ENCODE measurements around the gene SMIM20.

SMIM20 gene

DNA sequence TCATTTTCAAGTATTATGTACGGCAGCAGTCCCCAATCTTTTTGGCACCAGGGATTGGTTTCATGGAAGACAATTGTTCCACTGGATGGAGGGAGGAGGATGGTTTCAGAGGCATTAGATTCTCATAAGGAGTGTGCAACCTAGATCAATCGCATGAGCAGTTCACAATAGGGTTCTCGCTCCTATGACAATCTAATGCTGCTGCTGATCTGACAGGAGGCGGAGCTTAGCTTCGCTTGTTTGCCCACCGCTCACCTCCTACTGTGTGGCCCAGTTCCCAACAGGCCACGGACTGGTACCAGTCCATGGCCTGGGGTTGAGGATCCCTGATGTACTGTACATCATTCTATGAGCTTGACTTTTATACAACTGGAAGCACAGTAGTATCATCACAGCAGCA, 48.4 kb downstream of the SMIM20 start:
- DNase-seq: no peak

DNA sequence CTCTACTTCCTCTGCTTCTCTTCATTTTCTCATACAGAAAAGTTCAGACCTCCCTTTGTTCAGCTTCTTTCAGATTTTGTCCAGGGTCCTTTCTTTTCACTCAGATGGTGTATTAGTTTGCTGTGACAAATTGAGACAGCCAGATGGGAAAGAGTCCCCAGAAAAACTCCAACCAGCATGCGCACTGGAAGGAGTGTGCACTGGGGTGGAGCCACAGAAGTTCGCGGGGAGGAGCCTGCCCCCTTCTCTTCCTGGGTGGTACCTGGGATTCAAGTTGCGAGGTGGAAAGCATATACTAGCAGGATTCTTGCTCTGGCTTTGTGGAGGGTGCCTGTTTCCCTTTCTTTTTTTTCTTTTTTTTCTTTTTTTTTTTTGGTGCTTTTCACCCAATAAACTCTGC, 51.6 kb downstream of the SMIM20 start:
- no peak for DNase-seq

DNA sequence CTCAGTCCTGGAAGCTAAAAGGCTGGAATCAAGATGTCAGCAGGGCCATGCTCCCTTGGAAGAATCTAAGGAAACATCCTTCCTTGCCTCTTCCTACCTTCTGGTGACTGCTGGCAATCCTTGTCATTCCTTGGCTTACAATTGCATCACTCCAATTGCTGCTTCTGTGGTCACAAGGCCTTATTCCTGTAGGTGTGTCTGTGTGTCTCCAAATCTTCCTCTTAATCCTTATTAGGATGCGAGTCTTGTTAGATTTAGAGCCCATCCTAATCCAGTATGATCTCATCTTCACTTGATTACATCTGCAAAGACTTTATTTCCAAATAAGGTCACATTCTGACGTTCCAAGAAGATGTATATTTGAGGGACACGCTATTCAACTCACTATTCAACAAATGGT, 52.2 kb downstream of the SMIM20 start:
- no peak for DNase-seq

DNA sequence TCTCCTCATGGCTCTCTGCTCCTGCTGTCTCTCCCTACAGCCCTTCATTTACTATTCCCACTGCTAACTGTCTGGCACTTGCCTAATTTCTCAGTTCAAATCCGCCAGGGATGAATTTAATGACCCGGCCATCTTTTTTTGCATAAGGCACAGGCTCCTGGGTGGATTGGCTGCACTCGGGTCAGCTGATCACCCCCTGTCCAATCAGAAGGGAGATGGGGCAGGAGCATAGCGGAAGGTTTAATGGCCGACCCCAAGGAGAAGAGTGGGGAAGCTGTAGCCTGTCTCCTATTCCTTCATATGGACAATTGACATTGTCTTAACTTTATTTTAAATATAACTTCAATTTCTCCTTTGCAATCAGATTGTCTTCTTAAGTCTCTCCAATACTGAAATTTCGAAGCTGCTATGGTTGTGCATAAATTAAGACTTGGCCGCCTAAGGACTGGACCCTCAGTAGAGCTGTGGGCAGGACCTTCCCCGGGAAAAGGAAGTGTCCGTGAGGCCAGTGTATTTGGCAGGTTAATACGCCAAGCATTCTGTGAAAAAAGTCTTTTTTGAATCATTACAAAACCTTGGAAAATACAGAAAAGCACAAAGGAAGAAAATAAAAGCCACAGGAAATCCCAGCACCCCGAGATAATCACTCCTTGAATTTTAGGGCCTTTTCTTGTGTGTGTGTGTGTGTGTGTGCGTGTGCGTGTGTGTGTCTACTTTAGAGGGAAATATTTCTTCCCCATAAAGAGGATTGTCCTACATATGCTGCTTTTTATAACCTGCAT, 55.5 kb downstream of the SMIM20 start:
- no peak for DNase-seq

DNA sequence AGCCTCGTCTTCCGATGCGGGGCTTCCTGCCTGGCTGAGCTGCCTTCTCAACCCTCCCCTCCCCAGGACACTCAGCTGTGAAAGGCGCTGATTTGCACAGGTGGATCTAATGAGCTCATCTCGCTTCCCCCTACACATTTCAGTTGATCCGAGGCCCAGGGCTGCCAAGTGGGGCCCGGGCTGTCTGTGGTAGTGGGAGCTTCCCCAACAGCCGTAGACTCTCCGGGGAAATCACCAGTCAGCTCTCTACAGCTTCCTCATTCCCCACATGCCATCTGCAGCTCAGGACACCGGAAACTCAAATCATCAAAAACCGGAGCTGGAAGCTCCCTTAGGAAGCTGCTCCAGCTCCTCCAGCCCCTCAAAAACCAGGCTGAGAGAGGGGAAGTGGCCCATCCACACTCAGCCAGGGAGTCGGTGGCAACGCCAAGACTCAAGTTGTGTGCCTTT, 56.2 kb downstream of the SMIM20 start:
- no peak for DNase-seq

DNA sequence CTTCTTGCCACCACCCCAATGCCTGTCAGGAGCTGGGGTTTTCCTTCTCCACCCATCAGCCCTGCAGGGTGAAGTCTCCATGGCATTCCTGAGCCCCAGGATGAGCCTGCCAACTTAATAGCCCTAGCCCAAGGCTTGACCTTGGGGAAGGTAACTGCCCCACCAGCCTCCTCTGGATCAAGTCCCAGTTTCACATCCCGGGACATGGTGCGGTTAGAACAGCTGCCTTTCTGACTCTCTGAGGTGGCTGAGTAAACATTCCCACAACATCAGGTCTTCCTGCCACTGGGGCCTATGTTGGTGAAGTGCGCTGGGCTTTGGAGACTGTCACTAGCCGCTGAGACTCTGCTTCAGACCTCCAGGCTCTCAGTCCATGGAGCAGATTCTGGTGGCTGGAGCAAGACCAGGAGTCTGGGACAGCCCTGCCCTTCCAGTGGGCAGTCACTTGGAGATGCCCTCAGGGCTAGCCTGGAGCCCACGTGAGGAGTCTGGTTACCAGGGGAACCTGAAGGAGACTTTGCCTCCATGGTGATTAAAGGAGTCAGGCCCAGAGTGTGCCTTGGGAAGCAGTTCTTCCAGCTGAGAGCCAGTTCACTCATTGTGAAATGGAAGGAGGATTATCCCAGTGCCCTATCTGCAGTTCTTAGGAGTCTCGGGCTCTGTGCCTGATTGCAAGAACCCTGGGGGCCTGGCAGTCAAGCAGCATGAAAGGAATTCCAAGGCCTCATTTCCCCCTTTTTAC, 56.8 kb downstream of the SMIM20 start:
- DNase-seq: no peak

DNA sequence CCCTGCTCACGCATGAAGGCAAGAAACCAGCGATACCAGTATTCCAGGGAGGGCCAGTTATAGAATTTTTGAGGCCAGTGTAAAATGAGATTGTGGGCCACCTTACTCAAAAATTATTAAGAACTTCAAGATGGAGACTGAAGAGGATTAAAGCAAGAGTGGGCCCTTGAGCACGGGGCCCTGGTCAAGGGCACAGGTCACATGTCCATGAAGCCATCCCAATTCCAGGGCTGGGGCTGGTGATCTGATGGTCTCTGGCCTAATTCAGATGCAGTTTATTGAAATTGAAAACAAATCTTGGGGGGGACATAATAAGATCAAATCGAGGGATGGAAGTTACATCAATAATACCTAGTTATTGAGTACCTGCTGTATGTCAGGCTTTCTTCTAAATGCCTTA, 58.3 kb downstream of the SMIM20 start:
- no peak for DNase-seq

DNA sequence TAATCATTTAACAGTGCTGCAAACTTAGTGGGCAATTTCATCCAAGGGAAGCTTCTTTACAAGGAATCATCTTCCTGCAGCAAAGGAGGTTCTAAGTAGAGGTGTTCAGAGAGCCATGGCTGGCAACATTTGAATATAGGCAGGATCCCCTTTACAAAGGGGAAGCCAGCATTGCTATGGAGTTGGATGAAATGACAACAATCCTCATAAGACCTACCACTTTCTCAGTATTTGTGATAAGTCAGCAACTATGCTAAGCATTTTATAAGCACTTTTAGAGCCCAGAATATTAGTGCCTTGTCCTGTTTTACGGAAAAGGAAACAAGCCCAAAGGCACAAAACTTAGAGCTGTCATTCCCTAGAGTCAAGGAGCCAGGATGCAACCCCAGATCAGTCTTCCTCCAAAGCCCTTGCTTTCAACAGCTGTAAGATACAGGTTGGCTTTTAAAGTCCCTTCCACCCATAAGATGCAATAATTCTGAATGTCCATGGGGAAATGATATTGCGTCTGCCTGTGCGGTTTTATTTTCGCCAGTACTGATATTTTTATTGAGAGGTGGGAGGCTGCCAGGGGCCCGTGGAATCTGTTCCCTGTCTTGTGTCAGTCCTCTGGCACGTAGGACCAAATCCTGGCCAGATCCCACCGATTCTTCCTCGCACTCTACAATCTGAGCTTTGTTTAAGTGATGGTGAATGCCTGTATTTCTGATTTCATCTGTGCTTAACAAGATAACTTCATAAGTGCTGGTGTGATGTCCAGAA, 59.1 kb downstream of the SMIM20 start:
- no peak for DNase-seq

DNA sequence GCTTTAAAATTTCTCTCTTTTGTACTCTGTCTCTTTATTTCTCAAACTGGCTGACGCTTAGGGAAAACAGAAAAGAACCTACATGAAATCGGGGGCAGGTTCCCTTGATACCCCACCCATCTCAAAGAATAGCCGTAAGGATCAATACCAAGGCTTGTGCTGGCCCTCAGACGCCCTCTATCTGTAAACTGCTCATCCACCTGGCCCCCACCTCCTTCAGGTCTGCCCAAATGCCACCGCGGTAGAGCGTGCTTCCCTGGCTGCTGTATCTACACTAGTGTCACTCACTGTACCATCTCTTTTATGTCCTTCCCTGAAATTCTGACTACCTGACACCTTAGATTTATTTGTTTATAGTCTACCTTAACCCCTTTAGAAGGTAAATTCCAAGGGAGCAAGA, 62.8 kb downstream of the SMIM20 start:
- DNase-seq: no peak

DNA sequence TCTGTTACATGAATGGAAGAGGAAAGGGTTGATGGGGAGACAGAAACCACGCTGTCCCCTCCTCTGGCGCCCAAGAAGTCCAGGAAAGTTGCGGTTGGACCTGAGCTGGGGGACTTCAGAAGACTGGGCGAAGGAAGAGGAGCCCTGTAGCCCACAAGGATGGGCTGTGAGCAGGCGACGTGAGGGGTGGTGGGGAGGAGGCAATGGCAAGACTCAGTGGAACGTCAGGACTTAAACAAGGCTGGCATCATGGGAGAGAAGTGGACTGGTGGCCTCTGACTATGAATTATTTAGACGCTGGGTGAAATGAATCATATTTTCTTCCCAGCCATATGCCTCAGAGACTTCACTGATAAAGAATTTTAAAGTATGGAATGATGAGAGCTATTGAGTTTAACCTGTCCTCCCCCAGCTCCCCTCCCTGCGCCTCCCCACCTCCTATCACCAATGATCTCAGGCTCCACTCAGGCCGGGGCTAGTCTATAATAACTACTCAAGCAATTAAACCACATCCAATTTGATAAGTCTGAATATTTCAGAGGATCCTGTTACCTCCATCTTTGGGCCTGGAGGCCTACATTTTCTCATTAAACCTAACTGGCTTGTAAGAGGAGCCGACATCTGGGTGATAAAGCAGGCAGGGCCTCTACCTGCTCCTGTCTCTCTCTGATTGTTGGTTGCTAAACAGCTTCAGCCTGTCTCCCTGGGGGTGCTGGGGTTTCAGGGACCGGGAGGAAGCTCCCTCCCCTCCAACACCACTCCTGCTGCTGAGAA, 63.6 kb downstream of the SMIM20 start:
- no peak for DNase-seq

DNA sequence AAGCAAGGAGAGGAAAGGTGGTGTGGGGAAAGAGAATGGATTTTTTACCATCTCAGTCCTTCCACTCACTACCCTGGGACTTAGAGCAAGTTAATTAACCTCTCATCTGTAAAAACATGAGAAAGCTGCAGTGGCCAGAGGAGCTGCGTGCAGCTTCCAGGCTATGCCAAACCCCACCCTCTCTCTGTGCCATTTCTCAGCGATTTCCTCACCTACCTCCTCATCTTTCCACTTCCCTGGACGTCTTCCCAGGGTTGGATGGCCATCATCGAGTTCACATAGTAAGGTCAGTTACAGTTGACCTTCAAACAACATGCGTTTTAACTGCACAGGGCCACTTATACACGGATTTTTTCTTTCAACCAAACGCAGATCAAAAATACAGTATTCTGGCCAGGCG, 64.3 kb downstream of the SMIM20 start:
- no peak for DNase-seq
